GM13977 (cell line): ENCODE measurements around the gene TRIM67.
"Not testable (repeated sequence)": the region's sequence is repeated elsewhere in the genome, so short reads cannot be mapped to it uniquely, and the experiment has no call there.

Experiments used
- DNase-seq: peaks from one replicate; pipeline ENCODE4 v3.0.0; 2012; ENCODE audit warnings: low spot score
- CTCF ChIP-seq: IDR thresholded peaks from 2 replicates; pipeline ENCODE4 v1.5.1; 2012; ENCODE audit warnings: mild to moderate bottlenecking, control low read depth; ENCODE audit not compliant: insufficient read depth; ENCODE audit errors: extremely low read depth, missing control alignments
- in situ Hi-C: fragments of 300-500 bp; cut with MboI; formaldehyde crosslinking; loops from one replicate; pipeline ENCODE4 v1.12.0; 2022; ENCODE audit warnings: low sequenced_read_pairs, low pct_unique_long_range_greater_than_20kb, mixed read lengths, inconsistent platforms; ENCODE audit not compliant: unreplicated experiment

The TRIM67 gene

DNA sequence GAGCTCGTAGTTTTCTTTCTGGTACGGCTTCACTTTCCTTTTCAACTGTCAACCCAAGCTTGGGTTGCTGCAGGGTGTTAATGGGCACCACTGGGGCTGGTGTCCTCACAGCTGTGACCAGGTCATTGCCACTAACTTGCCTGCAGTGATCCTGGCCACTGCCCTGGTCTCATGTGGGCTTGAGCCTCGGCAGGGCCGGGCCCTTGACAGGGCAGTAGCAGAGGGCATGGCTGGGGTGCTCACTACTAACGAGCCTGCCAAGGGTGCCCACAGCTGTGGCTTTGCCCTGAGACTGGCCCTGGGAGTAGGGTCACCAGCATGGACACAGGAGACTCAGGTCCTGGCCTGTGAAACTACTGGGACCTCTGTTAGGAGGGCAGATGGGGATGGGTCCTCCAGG, 47.7 kb downstream of the TRIM67 start:
- DNase-seq: no peak
- no peak for TF ChIP-seq CTCF
- in situ Hi-C loops: loop anchor here (25.0 kb wide), 1 partner anchor 297 kb away; no protein-coding TSS in a partner anchor

- no peak for TF ChIP-seq CTCF
- in situ Hi-C loops: loop anchor here (25.0 kb wide), 1 partner anchor 298 kb away; no protein-coding TSS in a partner anchor
- DNase-seq: no peak
These were observed 48.3 kb downstream of the TRIM67 start for GRCh38 chr1:231210126-231210525.

DNA sequence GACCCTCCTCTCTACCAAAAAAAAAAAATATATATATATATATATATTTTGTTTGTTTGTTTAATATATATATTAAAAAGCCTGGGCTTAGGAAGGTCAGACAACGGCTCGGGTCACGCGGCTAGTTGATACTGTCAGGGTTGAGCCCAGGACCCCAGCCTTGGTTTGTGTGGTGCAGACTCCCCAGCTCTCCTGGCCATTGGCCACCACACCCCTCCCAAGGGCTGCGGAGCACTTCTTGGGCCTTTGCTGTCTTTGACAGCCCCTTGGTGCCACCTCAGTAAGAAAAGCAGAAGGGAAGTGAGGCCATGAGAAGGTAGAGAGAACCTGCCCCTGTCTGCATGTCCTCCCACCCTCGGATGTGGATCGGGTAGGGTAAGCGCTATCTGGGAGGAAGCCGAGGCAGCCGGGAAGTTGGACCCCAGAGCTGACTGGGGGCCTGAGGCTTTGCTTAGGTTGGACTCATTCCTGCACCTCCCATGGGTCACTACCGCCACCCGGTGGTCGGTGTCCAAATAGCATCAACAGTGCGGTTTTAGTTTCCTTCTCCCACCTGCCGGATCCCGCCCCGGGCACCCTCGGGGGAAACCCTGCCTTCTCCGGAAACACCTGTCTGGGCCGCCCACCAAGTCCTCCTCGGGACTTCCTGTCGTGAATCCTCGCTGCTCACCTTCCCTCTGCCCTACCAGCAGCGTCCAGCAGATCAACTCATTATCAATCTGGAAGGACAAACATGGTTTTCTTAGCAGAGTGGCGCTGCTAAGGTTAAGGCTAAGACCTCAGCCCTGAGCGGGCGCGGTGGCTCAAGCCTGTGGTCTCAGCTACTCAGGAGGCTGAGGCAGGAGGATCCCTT, 49.4 kb downstream of the TRIM67 start:
- in situ Hi-C loops: loop anchor here (25.0 kb wide), 1 partner anchor 299 kb away; no protein-coding TSS in a partner anchor

DNA sequence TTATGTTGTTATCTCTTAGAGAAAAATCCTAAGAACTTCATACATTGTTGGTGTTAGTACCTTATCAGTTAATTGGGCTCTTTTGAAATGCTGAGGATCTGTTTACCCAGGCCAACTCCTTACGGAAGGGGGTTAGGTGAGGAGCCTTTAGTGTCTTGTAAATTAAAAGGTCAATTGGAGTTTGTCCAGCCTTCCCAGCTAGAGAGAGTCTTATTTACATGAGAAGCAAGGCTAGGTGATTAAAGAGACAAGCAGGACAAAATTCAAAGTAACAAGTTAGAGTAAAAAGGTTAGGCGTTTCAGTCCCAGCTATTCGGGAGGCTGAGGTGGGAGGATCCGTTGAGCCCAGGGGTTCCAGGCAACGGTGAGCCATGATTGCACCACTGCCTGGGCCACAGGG, 50.4 kb downstream of the TRIM67 start:
- not testable (repeated sequence) for DNase-seq
- in situ Hi-C loops: loop anchor here (25.0 kb wide), 1 partner anchor 300 kb away; no protein-coding TSS in a partner anchor

More for the DNA sequence above, 49.4 kb downstream of the TRIM67 start:
- TF ChIP-seq CTCF: peak; percentile 93
- DNase-seq: peak; percentile 90

DNA sequence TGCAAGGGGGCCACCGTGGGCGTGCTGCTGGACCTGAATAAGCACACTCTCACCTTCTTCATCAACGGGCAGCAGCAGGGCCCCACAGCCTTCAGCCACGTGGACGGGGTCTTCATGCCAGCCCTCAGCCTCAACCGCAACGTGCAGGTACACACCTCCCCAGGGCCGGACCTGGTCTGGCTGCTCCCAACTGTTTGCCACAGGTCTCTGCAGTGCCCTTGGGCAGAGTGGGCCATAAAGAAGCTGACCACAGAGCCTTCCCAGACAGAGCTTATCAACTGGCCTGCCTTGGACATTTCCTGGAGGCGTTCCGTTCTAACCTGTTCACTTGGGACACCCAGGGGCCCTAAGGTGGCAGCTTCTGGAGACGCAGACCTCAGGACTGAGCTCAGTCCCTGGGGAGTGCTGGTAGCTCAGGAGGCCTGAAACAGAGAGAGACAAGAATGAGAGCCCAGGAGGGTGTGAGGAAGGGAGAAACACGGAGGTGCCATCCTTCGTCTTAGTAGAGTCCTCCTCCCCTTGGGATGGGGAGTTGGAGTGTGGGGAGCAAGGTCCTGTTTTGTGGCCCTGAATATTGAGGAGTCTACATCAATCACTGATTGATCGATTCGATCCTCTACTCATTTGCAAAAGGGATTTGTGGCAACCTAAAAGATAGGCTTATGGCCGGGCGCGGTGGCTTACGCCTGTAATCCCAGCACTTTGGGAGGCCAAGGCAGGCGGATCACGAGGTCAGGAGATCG, 52.1 kb downstream of the TRIM67 start:
- in situ Hi-C loops: loop anchor here (25.0 kb wide), 1 partner anchor 302 kb away; no protein-coding TSS in a partner anchor
- no peak for TF ChIP-seq CTCF
- no peak for DNase-seq

DNA sequence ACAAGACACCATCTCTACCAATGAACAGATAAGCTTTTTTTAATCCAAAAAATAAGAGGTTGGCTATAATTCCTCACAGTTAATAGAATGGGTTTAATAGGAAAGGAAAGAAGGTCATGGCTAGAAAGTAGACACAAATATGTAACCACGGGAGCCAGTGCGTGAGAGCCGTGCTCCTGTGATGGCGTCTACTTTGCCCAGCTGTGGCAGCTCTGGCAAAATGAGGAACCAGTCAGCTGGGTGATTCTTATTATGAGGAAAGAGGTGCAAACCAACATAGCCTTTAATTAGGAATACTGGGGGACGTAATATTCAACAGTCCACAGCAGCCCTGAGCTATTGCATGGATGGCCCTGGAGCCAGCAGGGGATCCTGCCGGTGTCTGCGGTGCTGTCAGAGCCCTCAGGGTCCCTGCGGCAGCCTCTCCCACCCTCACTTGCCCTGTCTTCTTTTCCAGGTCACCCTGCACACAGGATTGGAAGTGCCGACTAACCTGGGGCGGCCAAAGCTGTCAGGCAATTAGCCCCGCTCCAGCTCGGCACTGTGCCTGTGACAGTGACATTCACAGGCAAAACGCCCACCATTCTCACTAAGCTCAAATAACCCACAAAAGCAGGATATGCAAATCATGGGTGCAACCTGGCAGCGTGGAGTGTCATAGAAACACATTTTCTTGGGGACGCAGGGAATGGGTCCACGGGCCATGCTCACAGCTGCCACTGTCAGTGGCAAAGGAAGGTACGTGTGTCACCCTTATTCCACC, 53.2 kb downstream of the TRIM67 start:
- in situ Hi-C loops: loop anchor here (25.0 kb wide), 1 partner anchor 303 kb away; no protein-coding TSS in a partner anchor
- peak; percentile 33 for DNase-seq
- TF ChIP-seq CTCF: no peak
